CD1c-positive myeloid dendritic cell (primary cell): ENCODE measurements around the gene CEP55.

Experiments used
- DNase-seq: peaks from one replicate; pipeline ENCODE4 v3.0.0-alpha.2; 2016; ENCODE audit errors: extremely low spot score

Gene CEP55

DNA sequence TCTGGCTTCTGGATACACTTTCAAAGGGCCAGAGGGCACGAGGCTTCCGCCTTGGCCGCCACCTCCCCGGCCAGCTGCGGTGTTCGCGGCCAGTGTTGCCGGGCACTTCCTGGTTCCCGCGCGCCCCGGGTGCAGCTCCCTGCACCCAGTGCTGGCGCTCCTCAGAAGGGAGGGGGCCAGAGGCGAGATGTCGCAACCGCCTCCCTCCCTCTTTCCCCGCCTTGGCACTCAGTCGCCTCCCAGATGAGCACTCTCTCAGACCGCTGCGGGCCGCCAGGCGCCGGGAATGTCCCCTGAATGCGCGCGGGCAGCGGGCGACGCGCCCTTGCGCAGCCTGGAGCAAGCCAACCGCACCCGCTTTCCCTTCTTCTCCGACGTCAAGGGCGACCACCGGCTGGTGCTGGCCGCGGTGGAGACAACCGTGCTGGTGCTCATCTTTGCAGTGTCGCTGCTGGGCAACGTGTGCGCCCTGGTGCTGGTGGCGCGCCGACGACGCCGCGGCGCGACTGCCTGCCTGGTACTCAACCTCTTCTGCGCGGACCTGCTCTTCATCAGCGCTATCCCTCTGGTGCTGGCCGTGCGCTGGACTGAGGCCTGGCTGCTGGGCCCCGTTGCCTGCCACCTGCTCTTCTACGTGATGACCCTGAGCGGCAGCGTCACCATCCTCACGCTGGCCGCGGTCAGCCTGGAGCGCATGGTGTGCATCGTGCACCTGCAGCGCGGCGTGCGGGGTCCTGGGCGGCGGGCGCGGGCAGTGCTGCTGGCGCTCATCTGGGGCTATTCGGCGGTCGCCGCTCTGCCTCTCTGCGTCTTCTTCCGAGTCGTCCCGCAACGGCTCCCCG is 70.2 kb downstream of the CEP55 start, which contains the start of gene FFAR4:
Gene FFAR4 (plus strand): TSS at position 231 of the 842 bp plus-strand sequence. CDS start 56 bp downstream, at position 287.
- peak; percentile 75 for DNase-seq

DNA sequence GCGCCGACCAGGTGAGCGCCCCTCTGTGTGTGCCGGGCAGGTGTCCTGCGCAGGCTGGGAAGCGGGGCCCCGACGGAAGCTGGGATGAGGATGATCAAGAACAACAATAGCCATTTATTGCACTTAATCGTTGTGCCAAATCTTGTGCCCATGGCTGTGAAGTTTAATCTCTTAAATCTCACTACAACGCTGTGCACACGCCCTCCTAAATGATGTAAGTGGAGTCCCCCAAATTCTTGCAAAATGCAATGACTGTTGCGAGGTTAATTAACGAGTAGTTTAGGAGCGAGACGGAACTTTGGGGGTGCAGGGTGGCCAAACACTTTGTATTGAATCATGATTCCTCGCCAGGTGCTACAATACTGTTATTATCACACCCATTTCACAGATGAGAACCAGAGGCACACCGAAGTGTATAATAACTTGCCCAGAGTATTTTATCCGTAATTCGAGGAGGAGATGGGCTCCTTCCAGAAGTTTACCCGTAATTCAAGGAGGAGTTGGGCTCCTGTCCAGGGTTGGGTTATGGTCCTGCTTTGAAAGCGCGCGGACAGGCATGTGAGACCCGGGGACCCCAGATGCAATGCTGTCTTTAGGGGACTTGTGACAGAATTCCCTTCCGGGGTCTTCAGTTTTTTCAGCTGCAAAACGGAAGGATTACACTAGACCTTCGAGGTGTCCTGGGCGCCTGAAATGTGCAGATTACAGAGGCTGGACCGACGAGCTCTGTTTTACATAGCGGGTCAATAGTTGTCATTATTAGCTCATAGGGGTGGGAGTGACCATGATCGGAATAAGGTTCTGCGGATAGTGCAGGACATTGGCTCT is 71.1 kb downstream of the CEP55 start:
- no peak for DNase-seq

DNA sequence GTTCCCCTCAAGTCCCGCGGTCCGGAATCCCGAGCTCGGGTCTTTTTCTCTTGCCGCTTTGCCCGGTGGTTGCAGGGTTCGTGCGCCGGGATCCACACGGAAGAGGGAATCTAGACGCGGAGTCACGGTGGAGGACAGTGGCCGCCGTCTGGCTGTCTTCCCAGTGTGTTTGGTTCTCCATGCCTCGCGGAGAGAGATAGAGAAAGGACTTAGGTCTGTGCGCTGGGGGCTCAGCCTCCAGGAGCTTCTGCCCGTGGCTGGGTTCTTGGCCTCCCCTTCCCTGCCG is 71.6 kb downstream of the CEP55 start:
- no peak for DNase-seq

DNA sequence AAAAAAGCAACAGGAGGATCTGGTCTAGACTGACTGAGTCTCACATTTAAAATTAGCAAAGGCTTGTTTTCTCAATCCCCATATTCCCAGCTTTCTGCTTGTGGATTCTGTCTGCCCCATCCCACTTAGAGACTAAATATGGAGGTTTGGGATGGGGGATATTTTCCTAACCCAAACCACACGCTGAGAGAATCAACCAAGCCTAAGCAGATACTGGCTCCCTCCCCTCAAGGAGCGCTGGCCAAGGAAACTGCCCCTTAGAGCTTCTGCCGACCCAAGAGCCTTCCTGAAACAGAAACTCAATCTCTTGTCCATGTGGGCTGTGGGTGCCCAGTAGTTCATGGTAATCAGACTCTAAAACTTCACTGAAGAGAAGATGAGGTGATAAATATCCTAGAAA is 74.0 kb downstream of the CEP55 start:
- DNase-seq: no peak

DNA sequence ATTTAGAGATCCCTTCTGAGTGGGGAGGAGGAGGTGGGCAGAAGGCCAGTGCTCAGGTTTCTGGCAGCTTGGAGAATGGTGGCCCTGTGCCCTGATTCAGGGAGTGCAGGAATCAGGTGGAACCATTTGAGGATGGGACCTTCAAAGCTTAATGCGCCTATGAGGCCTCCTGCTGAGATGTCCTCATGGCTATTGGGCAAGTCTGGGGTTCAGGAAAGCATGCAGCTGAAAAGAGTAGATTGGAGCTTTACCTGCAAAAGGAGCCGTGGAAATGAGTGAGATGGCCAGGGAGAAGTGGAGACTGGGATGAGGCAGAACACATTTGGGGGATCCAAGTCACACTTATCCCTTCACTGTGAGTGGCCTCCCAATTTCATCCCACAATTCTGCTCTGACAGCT is 76.2 kb downstream of the CEP55 start:
- no peak for DNase-seq

DNA sequence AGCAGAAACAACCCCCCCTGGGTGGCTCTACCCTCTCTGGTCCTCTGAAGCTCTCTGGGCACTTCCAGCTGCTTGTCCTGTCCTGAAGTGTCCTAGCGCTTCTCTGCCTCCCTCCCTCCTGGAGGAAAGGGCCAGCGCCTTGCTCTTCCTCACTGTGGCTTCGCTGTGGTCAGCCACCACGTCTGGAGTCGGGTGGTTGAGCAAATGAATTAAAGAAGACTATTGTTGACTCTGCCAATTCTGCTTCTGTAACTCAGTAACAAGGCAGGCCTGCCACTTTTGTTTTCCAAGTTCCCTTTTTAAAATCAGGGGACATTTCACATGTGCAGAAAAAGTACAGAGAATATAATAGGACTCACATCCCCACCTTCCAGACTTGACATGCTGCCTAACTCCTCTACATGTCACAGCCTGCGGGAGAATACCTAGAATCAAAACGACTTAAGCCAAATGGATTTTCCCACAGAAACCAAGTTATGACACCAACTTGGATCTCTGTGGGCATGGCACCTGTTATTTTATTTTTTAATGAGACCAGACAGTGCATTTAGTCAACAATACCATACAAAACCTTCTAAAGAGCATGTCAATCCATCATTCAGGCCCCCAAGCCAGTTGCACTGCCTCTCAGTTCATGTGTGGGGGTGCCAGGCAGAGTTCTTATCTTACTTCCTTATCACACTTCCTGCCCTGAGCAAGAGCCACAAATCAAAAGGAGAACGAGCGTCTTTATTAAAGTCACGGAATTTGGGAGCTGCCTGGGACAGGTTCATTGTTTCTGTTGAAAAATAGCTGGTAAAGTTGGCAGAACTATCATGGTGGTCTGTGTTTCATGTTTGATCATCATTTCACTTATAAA is 76.9 kb downstream of the CEP55 start:
- peak; percentile 71 for DNase-seq

DNA sequence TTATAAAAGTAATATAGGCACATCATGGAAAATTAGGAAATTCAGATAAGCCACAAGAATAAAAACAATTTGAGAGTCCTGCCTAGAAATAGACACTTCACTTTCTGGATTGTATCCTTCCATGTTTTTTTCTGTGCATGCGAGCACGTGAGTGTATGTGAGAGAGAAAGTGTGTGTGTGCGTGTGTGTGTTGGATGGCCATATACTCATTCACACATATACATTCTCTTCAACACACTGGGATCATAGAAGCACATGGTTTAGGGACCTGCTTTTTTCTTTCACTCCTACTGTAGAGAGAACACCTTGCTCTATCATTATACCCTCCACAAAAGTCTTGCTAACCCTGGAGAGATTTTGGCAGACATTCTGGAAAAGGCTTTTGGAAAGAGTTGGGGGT is 77.5 kb downstream of the CEP55 start:
- no peak for DNase-seq

DNA sequence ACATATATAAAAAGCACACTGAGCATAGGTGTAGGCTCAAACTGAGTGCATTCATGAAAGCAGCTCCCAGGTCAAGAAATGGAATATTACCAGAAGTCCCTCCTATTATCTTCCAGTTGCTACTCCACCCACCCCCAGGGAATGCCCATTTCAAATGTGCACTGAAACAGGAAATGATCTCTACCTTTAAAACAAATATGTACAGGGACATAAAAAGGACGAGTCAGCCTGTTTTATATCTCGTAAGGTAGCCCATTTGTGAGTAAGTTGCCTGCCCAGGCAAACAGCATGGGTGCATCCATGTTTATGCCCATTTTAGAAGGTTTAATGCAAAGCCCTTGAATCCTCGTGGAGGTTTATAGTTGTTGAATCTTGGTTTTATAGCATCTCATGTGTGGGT is 80.5 kb downstream of the CEP55 start:
- DNase-seq: no peak

DNA sequence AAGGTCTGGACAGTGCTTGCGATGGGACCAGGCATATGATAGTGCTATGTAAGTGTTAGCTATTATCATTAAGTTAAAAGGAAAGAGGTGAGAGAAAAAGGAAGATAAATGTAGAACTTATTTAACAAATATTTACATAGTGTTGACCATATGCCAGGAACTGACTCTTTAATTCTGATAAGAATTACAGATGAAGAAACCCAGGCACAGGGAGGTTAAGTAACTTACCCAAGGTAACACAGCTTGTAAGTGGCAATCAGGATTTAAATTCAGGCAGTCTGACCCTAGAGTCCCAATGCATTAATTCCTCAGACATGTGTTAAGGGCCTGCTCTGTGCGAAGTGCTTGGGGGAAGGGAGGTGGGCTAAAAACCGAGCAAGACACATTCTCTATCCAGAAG is 81.2 kb downstream of the CEP55 start:
- no peak for DNase-seq
